K562 (cell line): Measurements from ENCODE around the gene LNPEP. TPM values are rescaled to one million over a fixed set of nuclear protein-coding genes. Genes with fewer than 3 reads are reported as not detected.

ENCODE experiments used
- ATAC-seq: fragments of 200-7000 bp; cut with Tn5 transposase; 3 replicates; pipeline ENCODE4 v1.9.1; 2020; ENCODE audit warnings: moderate library complexity
- BruUV-seq: library from RNA; stranded (reverse); fragments of 400-500 nt; replicated peaks from 2 replicates; lab custom pipeline; 2021; lab: Mats Ljungman, UMichigan
- CTCF ChIA-PET: fragments of 300-600 bp; formaldehyde crosslinking; extraction: SDS; loops from one replicate; lab custom pipeline; 2021; ENCODE audit warnings: low intra/inter-chr PET ratio; lab: Yijun Ruan, JAX
- POLR2A ChIA-PET: fragments of 300-600, 350-650 bp; sonication (Branson Sonifier 250); formaldehyde crosslinking; extraction: SDS; loops from one replicate; lab custom pipeline; 2021; ENCODE audit warnings: antibody characterized with exemption, inconsistent platforms; lab: Yijun Ruan, JAX
- DNase-seq, 4 experiments: peaks; one replicate each; pipeline versions ENCODE4 v3.0.0 to v3.0.0-alpha.2; 2011 to 2018; ENCODE audit warnings: low spot score in 3 of 4, mixed read lengths in 3 of 4; ENCODE audit errors: extremely low read depth in 1 of 4
- FAIRE-seq: peaks from 2 replicates; lab custom pipeline; 2011; peaks lifted over from hg19 to GRCh38; lab: Jason Lieb, UNC
- H2AFZ ChIP-seq: 2 replicates; pipeline ENCODE4 v1.6.0; 2011; ENCODE audit warnings: low read depth, low read length, control low read depth, inconsistent platforms
- H3K27ac ChIP-seq: fragments of 200-600 bp; 3 replicates; pipeline ENCODE4 v1.8.0; 2011; ENCODE audit warnings: low read depth, mild to moderate bottlenecking, control low read depth, inconsistent platforms, low read length, moderate library complexity, mixed read lengths; ENCODE audit errors: extremely low read depth
- H3K27me3 ChIP-seq, 2 experiments: fragments of 300-600 bp in 1 of 2; 2 replicates in 1 of 2; 3 replicates in 1 of 2; pipeline versions ENCODE4 v1.6.0 to v1.8.0; 2011; ENCODE audit warnings: inconsistent platforms in 2 of 2, low read length in 2 of 2, mild to moderate bottlenecking in 1 of 2, mixed read lengths in 1 of 2, moderate library complexity in 1 of 2; ENCODE audit not compliant: control insufficient read depth in 2 of 2, insufficient read depth in 2 of 2
- H3K36me3 ChIP-seq: fragments of 300-600 bp; 3 replicates; pipeline ENCODE4 v1.8.0; 2011; ENCODE audit warnings: mild to moderate bottlenecking, low read length, inconsistent platforms; ENCODE audit not compliant: control insufficient read depth, insufficient read depth
- H3K4me1 ChIP-seq, 2 experiments: fragments of 200-600 bp in 1 of 2; replicated peaks in 1 of 2; 2 replicates in 1 of 2; 3 replicates in 1 of 2; pipeline versions ENCODE4 v1.5.1 to v1.8.0; 2011; ENCODE audit warnings: inconsistent platforms in 2 of 2, low read length in 2 of 2, mild to moderate bottlenecking in 1 of 2, mixed read lengths in 1 of 2, moderate library complexity in 1 of 2; ENCODE audit not compliant: control insufficient read depth in 2 of 2, insufficient read depth in 2 of 2
- H3K4me2 ChIP-seq: 2 replicates; pipeline ENCODE4 v1.6.1; 2011; ENCODE audit warnings: low read length, control low read depth, inconsistent platforms, mixed read lengths; ENCODE audit not compliant: insufficient read depth
- H3K4me3 ChIP-seq: fragments of 200-600 bp; sonication (generic), shearing (Covaris generic); 2 replicates; pipeline ENCODE4 v1.5.1; 2016; ENCODE audit warnings: control low read depth, inconsistent platforms
- H3K79me2 ChIP-seq: fragments of 200-600 bp; 3 replicates; pipeline ENCODE4 v1.8.0; 2011; ENCODE audit warnings: low read length, inconsistent platforms; ENCODE audit not compliant: control insufficient read depth, insufficient read depth
- H3K9ac ChIP-seq, 2 experiments: 2 replicates each; pipeline versions ENCODE4 v1.6.0 to v1.6.1; 2011; ENCODE audit warnings: low read depth in 2 of 2, low read length in 2 of 2, control low read depth in 1 of 2, inconsistent platforms in 1 of 2, mild to moderate bottlenecking in 1 of 2, mixed read lengths in 1 of 2; ENCODE audit not compliant: insufficient read depth in 1 of 2
- H3K9me1 ChIP-seq: one replicate; pipeline ENCODE4 v1.6.0; 2011; ENCODE audit warnings: inconsistent platforms, mild to moderate bottlenecking, low read length, moderate library complexity; ENCODE audit not compliant: control insufficient read depth, insufficient read depth
- H3K9me3 ChIP-seq: replicated peaks from 2 replicates; pipeline ENCODE4 v1.5.1; 2011; ENCODE audit warnings: low read depth, low read length, inconsistent platforms; ENCODE audit not compliant: control insufficient read depth, insufficient read depth
- H4K20me1 ChIP-seq: replicated peaks from 2 replicates; pipeline ENCODE4 v1.6.1; 2011; ENCODE audit warnings: low read length, inconsistent platforms, mixed read lengths; ENCODE audit not compliant: control insufficient read depth, insufficient read depth
- BRCA1 ChIP-seq, 2 experiments: fragments of 450-650 bp in 1 of 2; sonication (generic) in 1 of 2; formaldehyde crosslinking in 1 of 2; IDR thresholded peaks; 2 replicates each; pipeline versions ENCODE4 v1.5.0 to v1.6.1; 2017 to 2020; ENCODE audit warnings: mild to moderate bottlenecking in 1 of 2, missing genetic modification reagents in 1 of 2
- CEBPG ChIP-seq, 3 experiments: fragments of 200-800 bp in 1 of 3; sonication (Bioruptor generic) in 1 of 3; sonication (generic) in 1 of 3; formaldehyde crosslinking in 1 of 3; IDR thresholded peaks in 2 of 3; conservative IDR thresholded peaks in 1 of 3; 2 replicates each; pipeline versions ENCODE4 v1.6.1 to v1.8.0; 2016 to 2022; ENCODE audit warnings: missing compliant biosample characterization in 2 of 3, missing genetic modification characterization in 2 of 3, mild to moderate bottlenecking in 1 of 3, missing genetic modification reagents in 1 of 3
- CHAMP1 ChIP-seq: fragments of 450-650 bp; IDR thresholded peaks from 2 replicates; pipeline ENCODE4 v1.6.1; 2016; ENCODE audit warnings: mild to moderate bottlenecking
- ESRRA ChIP-seq: fragments of 450-650 bp; IDR thresholded peaks from 2 replicates; pipeline ENCODE4 v1.6.1; 2014; ENCODE audit warnings: low read depth, mild to moderate bottlenecking, moderate library complexity, borderline replicate concordance
- FOXJ2 ChIP-seq: fragments of 200-800 bp; sonication (Bioruptor generic); IDR thresholded peaks from 2 replicates; pipeline ENCODE4 v1.6.1; 2016; ENCODE audit warnings: missing genetic modification characterization, missing compliant biosample characterization
- HIVEP1 ChIP-seq: fragments of 250-450 bp; sonication (Bioruptor Pico); IDR thresholded peaks from 2 replicates; pipeline ENCODE4 v1.4.0; 2020; ENCODE audit warnings: mild to moderate bottlenecking
- MECOM ChIP-seq: fragments of 250-450 bp; sonication (Bioruptor Pico); IDR thresholded peaks from 2 replicates; pipeline ENCODE4 v1.8.0; 2022; ENCODE audit warnings: inconsistent platforms
- SIN3A ChIP-seq, 2 experiments: fragments of 150-350 bp in 1 of 2; IDR thresholded peaks; 2 replicates each; pipeline ENCODE4 v1.6.1; 2011 to 2016; ENCODE audit warnings: borderline replicate concordance in 2 of 2, low read depth in 2 of 2, low read length in 2 of 2, mild to moderate bottlenecking in 2 of 2, moderate library complexity in 2 of 2; ENCODE audit not compliant: control insufficient read depth in 1 of 2
- ZFP30 ChIP-seq: fragments of 250-450 bp; sonication (Bioruptor Pico); IDR thresholded peaks from 2 replicates; pipeline ENCODE4 v1.8.0; 2022; ENCODE audit warnings: moderate library complexity, mild to moderate bottlenecking, inconsistent platforms, borderline replicate concordance
- ZNF184 ChIP-seq: sonication (generic); formaldehyde crosslinking; IDR thresholded peaks from 2 replicates; pipeline ENCODE4 v1.5.0; 2020; ENCODE audit warnings: missing genetic modification reagents
- ZNF224 ChIP-seq: sonication (generic); formaldehyde crosslinking; IDR thresholded peaks from 2 replicates; pipeline ENCODE4 v1.8.0; 2022; ENCODE audit warnings: mild to moderate bottlenecking, missing genetic modification reagents
- ZNF444 ChIP-seq: fragments of 250-450 bp; sonication (Bioruptor Pico); IDR thresholded peaks from 2 replicates; pipeline ENCODE4 v1.4.0; 2020; ENCODE audit warnings: mild to moderate bottlenecking, moderate library complexity
- WGBS: fragments of 100-300 bp; shearing (Covaris generic); methylation state at CpG from one replicate; pipeline ENCODE4 v1.1.6; 2016; ENCODE audit warnings: low coverage, mixed read lengths; ENCODE audit not compliant: insufficient coverage; ENCODE audit errors: missing lambda C conversion rate; 5-methylcytosine and 5-hydroxymethylcytosine counted together
- in situ Hi-C: fragments of 300-500 bp; cut with MboI; formaldehyde crosslinking; loops from 4 replicates; pipeline ENCODE4 v1.15.0; 2018; ENCODE audit warnings: inconsistent platforms, mixed read lengths
- intact Hi-C: fragments of 100-400 bp; cut with micrococcal nuclease; formaldehyde crosslinking; loops from 2 replicates; pipeline ENCODE4 v1.14.2; 2022
- polyA plus RNA-seq, 8 experiments: library from polyadenylated mRNA; depleted of rRNA in 4 of 8; stranded (reverse) in 5 of 8; unstranded in 3 of 8; fragments of >200 nt; fragmentation: Nextera tagmentation in 2 of 8; fragmentation: Illumina TruSeq in 1 of 8; extraction: Ambion mirVana in 2 of 8; extraction: Trizol in 1 of 8; gene quantifications; 2 replicates each; pipeline versions ENCODE4 v1.2.1 to v1.2.3, GENCODE V29; 2011 to 2014; ENCODE audit warnings: inconsistent platforms in 1 of 8, missing spikeins in 1 of 8
- total RNA-seq, 7 experiments: library from RNA; depleted of rRNA in 6 of 7; stranded (reverse); fragments of >200 nt in 6 of 7; fragmentation: Illumina TruSeq in 2 of 7; extraction: Trizol in 2 of 7; gene quantifications; 2 replicates each; pipeline versions ENCODE4 v1.2.1 to v1.2.3, GENCODE V29; 2011 to 2021; ENCODE audit warnings: low replicate concordance in 1 of 7

Gene LNPEP
- total and polyA plus RNA-seq, 9 of the 15 experiments (the other 6 are each of a cell fraction or from before 2014, with no cell fraction given) = 2.6 to 27.9 (median 11.2) TPM

DNA sequence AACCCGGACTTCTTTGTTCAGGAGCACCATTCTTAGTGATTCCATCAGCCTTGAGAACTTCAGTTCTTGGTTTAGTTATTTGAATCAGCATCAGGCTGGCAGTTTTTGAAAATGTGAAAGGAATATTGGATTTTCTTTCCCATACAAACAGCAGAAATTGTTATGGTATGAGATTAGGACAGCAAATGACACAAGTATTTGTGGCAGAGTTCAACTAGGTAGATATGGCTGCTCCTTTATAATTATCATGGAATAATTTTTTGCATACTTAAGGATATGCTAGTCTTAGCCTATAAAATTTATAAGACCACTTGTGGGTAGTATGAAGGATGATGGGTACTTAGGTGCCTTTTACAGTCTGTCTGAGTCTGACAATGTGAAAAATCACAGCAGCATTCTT is 34.0 kb upstream of the LNPEP start:
- 50% methylated on average over 1 of the region's 1 CpG for WGBS
- in situ Hi-C loops = no loop called here
- no peaks in the 10 kb centered on the region for H3K9me3 ChIP-seq
- DNase-seq (no peak), ATAC-seq (no peak)
- H3K79me2 ChIP-seq = no peaks in the 10 kb centered on the region
- TF ChIP-seq FOXJ2 (tag) (no peak), ZNF444 (no peak)
- TF ChIP-seq, all 486 proteins: peak for 0
- ChIA-PET POLR2A (no interaction called here), CTCF (no interaction called here)
- intact Hi-C loops = no loop called here
- Histone ChIP-seq H3K9ac (no peak overlapping the region), H3K4me3 (no peak overlapping the region), H3K27me3 (no peaks in the 10 kb centered on the region), H3K4me1 (no peaks in the 10 kb centered on the region), H3K4me2 (no peak overlapping the region), H3K9me1 (no peaks in the 10 kb centered on the region), H3K27ac (no peak overlapping the region), H2AFZ (no peak overlapping the region), H3K36me3 (no peaks in the 10 kb centered on the region), H4K20me1 (no peaks in the 10 kb centered on the region)
- BruUV-seq = no TSS peak
- FAIRE-seq = no peak

DNA sequence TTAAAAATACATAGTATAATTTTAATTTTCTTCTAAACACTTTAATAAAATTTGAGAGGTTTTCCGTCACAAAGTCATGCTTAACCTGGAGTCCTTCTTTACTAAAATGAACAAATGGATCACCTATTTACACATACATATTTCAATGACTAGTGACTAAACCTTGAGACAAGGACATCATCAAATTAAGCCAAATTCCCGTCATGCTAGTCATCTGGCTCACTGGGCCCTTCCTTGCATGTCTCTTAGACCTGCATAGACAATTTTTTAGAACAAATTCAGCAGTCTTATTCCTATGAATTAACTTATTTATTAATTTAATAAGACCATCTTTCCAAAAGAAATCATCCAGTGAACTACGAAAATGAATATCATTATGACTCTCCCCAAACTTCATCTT is 33.0 kb upstream of the LNPEP start:
- H3K27ac ChIP-seq = no peak overlapping the region
- H4K20me1 ChIP-seq = no peaks in the 10 kb centered on the region
- no peak for DNase-seq
- WGBS = 67% methylated on average over 3 of the region's 3 CpGs
- no peak overlapping the region for H3K9ac ChIP-seq
- ATAC-seq = no peak
- H3K79me2 ChIP-seq = no peaks in the 10 kb centered on the region
- no peak overlapping the region for H3K4me2 ChIP-seq
- H3K36me3 ChIP-seq = no peaks in the 10 kb centered on the region
- no peaks in the 10 kb centered on the region for H3K9me3 ChIP-seq
- in situ Hi-C loops (no loop called here), intact Hi-C loops (no loop called here)
- ChIA-PET CTCF (no interaction called here), POLR2A (no interaction called here)
- H3K4me3 ChIP-seq = no peak overlapping the region
- no peaks in the 10 kb centered on the region for H3K9me1 ChIP-seq
- no peak for FAIRE-seq
- H2AFZ ChIP-seq = no peak overlapping the region
- H3K27me3 ChIP-seq = no peaks in the 10 kb centered on the region
- H3K4me1 ChIP-seq = no peaks in the 10 kb centered on the region
- BruUV-seq = no TSS peak
- no peak for TF ChIP-seq ZNF224 (CRISPR knock-in tag)
- TF ChIP-seq CEBPG (CRISPR knock-in tag; IDR thresholded peaks at IDR 0.05) = no peak
- TF ChIP-seq CEBPG (tag; conservative IDR thresholded peaks at IDR 0.05 in 1 of 2, IDR thresholded peaks at IDR 0.05 in 1 of 2) = no peak
- TF ChIP-seq ZFP30 (CRISPR knock-in tag) = no peak
- TF ChIP-seq SIN3A (IDR thresholded peaks at IDR 0.05; ENCODE audit: borderline replicate concordance in 2 of 2, control insufficient read depth in 1 of 2, low read depth in 2 of 2, low read length in 2 of 2) = no peak
- TF ChIP-seq MECOM = no peak
- no peak for TF ChIP-seq ESRRA
- TF ChIP-seq CHAMP1 = no peak
- no peak for TF ChIP-seq BRCA1 (IDR thresholded peaks at IDR 0.05)
- TF ChIP-seq BRCA1 (CRISPR knock-in tag; IDR thresholded peaks at IDR 0.05) = no peak
- no peak for TF ChIP-seq HIVEP1 (CRISPR knock-in tag)
- no peak for TF ChIP-seq ZNF184 (CRISPR knock-in tag)
